Endothelial cell of umbilical vein (primary cell): ENCODE results near the gene PCDH15. TPM values are rescaled to one million over a fixed set of nuclear protein-coding genes. Genes with fewer than 3 reads are reported as not detected.

Experiments used
- BruUV-seq: library from RNA; stranded (reverse); fragments of 400-500 nt; replicated peaks from 2 replicates; lab custom pipeline; 2021; lab: Mats Ljungman, UMichigan
- CTCF ChIA-PET: fragments of 300-600, 350-600 bp; sonication (Branson Sonifier 250); formaldehyde crosslinking; loops from one replicate; lab custom pipeline; 2021; ENCODE audit warnings: antibody characterized with exemption, inconsistent platforms; lab: Charles Lee
- POLR2A ChIA-PET: fragments of 300-600, 350-600 bp; sonication (Branson Sonifier 250); formaldehyde crosslinking; loops from one replicate; lab custom pipeline; 2021; ENCODE audit warnings: antibody characterized with exemption, inconsistent platforms; lab: Charles Lee
- DNase-seq: peaks from one replicate; pipeline ENCODE4 v3.0.0-alpha.2; 2011; ENCODE audit warnings: low read depth, low spot score
- FAIRE-seq: peaks from 2 replicates; lab custom pipeline; 2011; peaks lifted over from hg19 to GRCh38; lab: Jason Lieb, UNC
- H2AFZ ChIP-seq: 2 replicates; pipeline ENCODE4 v1.6.0; 2012; ENCODE audit warnings: low read depth, low read length, control low read depth, inconsistent platforms
- H3K27ac ChIP-seq: 2 replicates; pipeline ENCODE4 v1.5.1; 2011; ENCODE audit warnings: low read depth, mild to moderate bottlenecking, control low read depth, low read length, moderate library complexity; ENCODE audit not compliant: insufficient read depth
- H3K27me3 ChIP-seq, 2 experiments: 2 replicates each; pipeline versions ENCODE4 v1.6.0 to v1.6.1; 2011; ENCODE audit warnings: low read length in 2 of 2, mixed read lengths in 1 of 2; ENCODE audit not compliant: control insufficient read depth in 2 of 2, insufficient read depth in 2 of 2
- H3K36me3 ChIP-seq, 2 experiments: 2 replicates in 1 of 2; 3 replicates in 1 of 2; pipeline ENCODE4 v1.5.1; 2011; ENCODE audit warnings: low read length in 2 of 2, mild to moderate bottlenecking in 1 of 2, moderate library complexity in 1 of 2; ENCODE audit not compliant: control insufficient read depth in 2 of 2, insufficient read depth in 2 of 2; ENCODE audit errors: extremely low read depth in 1 of 2
- H3K4me1 ChIP-seq: 3 replicates; pipeline ENCODE4 v1.5.1; 2011; ENCODE audit warnings: mild to moderate bottlenecking, low read length; ENCODE audit not compliant: control insufficient read depth, insufficient read depth; ENCODE audit errors: extremely low read depth
- H3K4me2 ChIP-seq: 2 replicates; pipeline ENCODE4 v1.6.1; 2011; ENCODE audit warnings: low read length, control low read depth, mixed read lengths; ENCODE audit not compliant: insufficient read depth
- H3K4me3 ChIP-seq, 3 experiments: fragments of 200-600 bp in 1 of 3; sonication (generic), shearing (Covaris generic) in 1 of 3; replicated peaks in 1 of 3; 2 replicates each; pipeline ENCODE4 v1.5.1; 2011 to 2016; ENCODE audit warnings: control low read depth in 3 of 3, low read length in 3 of 3, mild to moderate bottlenecking in 2 of 3, inconsistent platforms in 1 of 3, low read depth in 1 of 3, moderate library complexity in 1 of 3; ENCODE audit not compliant: insufficient read depth in 1 of 3
- H3K79me2 ChIP-seq: 2 replicates; pipeline ENCODE4 v1.6.0; 2012; ENCODE audit warnings: low read length, inconsistent platforms; ENCODE audit not compliant: control insufficient read depth, insufficient read depth
- H3K9ac ChIP-seq: replicated peaks from 2 replicates; pipeline ENCODE3; 2011; ENCODE audit warnings: low read length, control low read depth; ENCODE audit not compliant: insufficient read depth; ENCODE audit errors: extremely low read depth
- H3K9me1 ChIP-seq: replicated peaks from 3 replicates; pipeline ENCODE4 v1.6.0; 2011; ENCODE audit warnings: mild to moderate bottlenecking, low read length; ENCODE audit not compliant: control insufficient read depth, insufficient read depth; ENCODE audit errors: extremely low read depth
- H3K9me3 ChIP-seq: replicated peaks from 2 replicates; pipeline ENCODE4 v1.5.1; 2012; ENCODE audit warnings: low read length, inconsistent platforms; ENCODE audit not compliant: control insufficient read depth, insufficient read depth
- H4K20me1 ChIP-seq: replicated peaks from 2 replicates; pipeline ENCODE3; 2011; ENCODE audit warnings: mild to moderate bottlenecking, low read length; ENCODE audit not compliant: control insufficient read depth, insufficient read depth; ENCODE audit errors: extremely low read depth
- CTCF ChIP-seq, 2 donors: IDR thresholded peaks; 1 replicate in 1 of 2; 2 replicates in 1 of 2; pipeline ENCODE4 v1.5.1; 2011; ENCODE audit warnings: low read length in 2 of 2, mild to moderate bottlenecking in 2 of 2, moderate library complexity in 2 of 2, control low read depth in 1 of 2, inconsistent platforms in 1 of 2, low read depth in 1 of 2; ENCODE audit not compliant: insufficient read depth in 1 of 2; ENCODE audit errors: extremely low read depth in 1 of 2
- EZH2 ChIP-seq: IDR thresholded peaks from 2 replicates; pipeline ENCODE4 v1.6.1; 2012; ENCODE audit warnings: borderline replicate concordance, low read depth, mild to moderate bottlenecking, moderate library complexity, low read length, inconsistent platforms; ENCODE audit not compliant: severe bottlenecking
- FOS ChIP-seq: IDR thresholded peaks from 2 replicates; pipeline ENCODE4 v1.6.1; 2011; ENCODE audit warnings: mild to moderate bottlenecking, low read length, moderate library complexity, borderline replicate concordance; ENCODE audit not compliant: insufficient read depth
- GATA2 ChIP-seq: IDR thresholded peaks from 2 replicates; pipeline ENCODE4 v1.7.0; 2011; ENCODE audit warnings: low read depth, mild to moderate bottlenecking, moderate library complexity, mixed read lengths, low read length; ENCODE audit not compliant: insufficient read length, insufficient read depth
- JUN ChIP-seq: IDR thresholded peaks from 2 replicates; pipeline ENCODE4 v1.6.1; 2011; ENCODE audit warnings: borderline replicate concordance, low read depth; ENCODE audit not compliant: insufficient read length, insufficient read depth
- MYC ChIP-seq: IDR thresholded peaks from one replicate; pipeline ENCODE4 v1.6.1; 2011; ENCODE audit warnings: mild to moderate bottlenecking, low read depth, low read length
- POLR2A ChIP-seq: IDR thresholded peaks from 2 replicates; pipeline ENCODE4 v1.6.1; 2012; ENCODE audit warnings: low read depth, mild to moderate bottlenecking, control low read depth, low read length
- POLR2AphosphoS5 ChIP-seq: IDR thresholded peaks from 2 replicates; pipeline ENCODE4 v1.6.1; 2012; ENCODE audit warnings: low read depth, mild to moderate bottlenecking, control low read depth, low read length, moderate library complexity; ENCODE audit not compliant: insufficient read depth
- dilution Hi-C: fragments of 300-500 bp; cut with MboI; formaldehyde crosslinking; loops from one replicate; pipeline ENCODE4 v1.15.0; 2019; ENCODE audit warnings: low sequenced_read_pairs; ENCODE audit not compliant: extremely low pct_ligation_motif_present
- intact Hi-C: fragments of 100-400 bp; cut with micrococcal nuclease; formaldehyde crosslinking; loops from one replicate; pipeline ENCODE4 v1.10.0; 2022
- polyA plus RNA-seq, 4 experiments: library from polyadenylated mRNA; depleted of rRNA in 3 of 4; stranded (reverse) in 3 of 4; unstranded in 1 of 4; fragments of >200 nt; gene quantifications; 2 replicates each; pipeline versions ENCODE4 v1.2.1 to v1.2.3, GENCODE V29; 2011 to 2012; ENCODE audit warnings: missing spikeins in 1 of 4
- total RNA-seq: library from RNA; stranded (reverse); gene quantifications from 2 replicates; pipeline ENCODE4 v1.2.3, GENCODE V29; 2021
- TF ChIP-seq, protein P1 (sequence below): IDR thresholded peaks from 2 replicates; pipeline ENCODE4 v1.6.1; 2011; ENCODE audit not compliant: insufficient read depth, insufficient read length

PCDH15 gene
- total and polyA plus RNA-seq, 2 donors (not counting 3 experiments of a cell fraction or from before 2014, with no cell fraction given) = 0.04 TPM; not detected in 1

- H3K4me3 ChIP-seq = no peak overlapping the region
- no peak overlapping the region for H2AFZ ChIP-seq
- no peak for TF ChIP-seq POLR2A
- TF ChIP-seq JUN = no peak
- TF ChIP-seq FOS = no peak
- no peak for TF ChIP-seq POLR2AphosphoS5
- no peak for TF ChIP-seq MYC
- TF ChIP-seq EZH2 = no peak
- no peak for TF ChIP-seq GATA2
- TF ChIP-seq CTCF (IDR thresholded peaks at IDR 0.05; ENCODE audit: extremely low read depth in 1 of 2, insufficient read depth in 1 of 2, low read depth in 1 of 2, low read length in 2 of 2) = no peak
- TF ChIP-seq, protein P1, sequence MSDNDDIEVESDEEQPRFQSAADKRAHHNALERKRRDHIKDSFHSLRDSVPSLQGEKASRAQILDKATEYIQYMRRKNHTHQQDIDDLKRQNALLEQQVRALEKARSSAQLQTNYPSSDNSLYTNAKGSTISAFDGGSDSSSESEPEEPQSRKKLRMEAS = no peak
- H3K4me2 ChIP-seq = no peak overlapping the region
- H3K79me2 ChIP-seq = no peaks in the 10 kb centered on the region
- H4K20me1 ChIP-seq = no peaks in the 10 kb centered on the region
- no peak overlapping the region for H3K9ac ChIP-seq
- CTCF ChIA-PET = no interaction called here
- POLR2A ChIA-PET = no interaction called here
- no peaks in the 10 kb centered on the region for H3K4me1 ChIP-seq
- dilution Hi-C loops (no loop called here), intact Hi-C loops (no loop called here)
- no peaks in the 10 kb centered on the region for H3K36me3 ChIP-seq
- no peaks in the 10 kb centered on the region for H3K27me3 ChIP-seq
- no peak for FAIRE-seq
- no peaks in the 10 kb centered on the region for H3K9me3 ChIP-seq
- no TSS peak for BruUV-seq
- H3K27ac ChIP-seq = no peak overlapping the region
- DNase-seq = no peak
- H3K9me1 ChIP-seq = no peaks in the 10 kb centered on the region
These were observed 736.8 kb downstream of the PCDH15 start for GRCh38 chr10:54064215-54064614.
